ENCODE data around the gene TLCD1.
"Not testable (repeated sequence)": the region's sequence is repeated elsewhere in the genome, so short reads cannot be mapped to it uniquely, and the experiment has no call there.

TLCD1 gene

GRCh38 chr17:28738680-28739384, 12.8 kb upstream of the TLCD1 start:
- Mint-ChIP-seq H3K9me3 (peaks cover 0 to 6% of the 10 kb centered on the region in 2 donors), H3K27ac (peak overlapping the region; percentile 27 to 94), H3K4me1 (peaks cover 88% of the 10 kb centered on the region), H3K4me3 (peak overlapping the region; percentile 82 to 83), H3K27me3 (no peaks in the 10 kb centered on the region)
- ATAC-seq (peak; percentile 77), DNase-seq (peak in 1 of 2 donors; percentile 68)

- Mint-ChIP-seq H3K9me3 (peaks cover 0 to 6% of the 10 kb centered on the region in 2 donors), H3K4me1 (peaks cover 94% of the 10 kb centered on the region), H3K27me3 (no peaks in the 10 kb centered on the region), H3K27ac (peak overlapping the region; percentile 27 to 94), H3K4me3 (peak overlapping the region; percentile 82 to 83)
- DNase-seq, result no peak
- peak; percentile 40 for ATAC-seq
These were observed 12.0 kb upstream of the TLCD1 start for GRCh38 chr17:28737770-28738679.

- Mint-ChIP-seq H3K4me1 (peaks cover 92% of the 10 kb centered on the region), H3K27me3 (no peaks in the 10 kb centered on the region), H3K4me3 (peak overlapping the region in 1 of 2 donors; percentile 82), H3K27ac (no peak overlapping the region), H3K9me3 (peaks cover 0 to 6% of the 10 kb centered on the region in 2 donors)
- DNase-seq (no peak), ATAC-seq (no peak)
These were observed 11.3 kb upstream of the TLCD1 start for GRCh38 chr17:28737316-28737715.

- H3K9me3 Mint-ChIP-seq, H3K27ac Mint-ChIP-seq, ATAC-seq, H3K4me3 Mint-ChIP-seq, H3K27me3 Mint-ChIP-seq, DNase-seq: not testable (repeated sequence)
- H3K4me1 Mint-ChIP-seq, result peaks cover 84% of the 10 kb centered on the region
These were observed 10.1 kb upstream of the TLCD1 start for GRCh38 chr17:28735913-28736769.

GRCh38 chr17:28735242-28735722, 9.2 kb upstream of the TLCD1 start:
- DNase-seq (no peak), ATAC-seq (no peak)
- Mint-ChIP-seq H3K27me3 (no peaks in the 10 kb centered on the region), H3K27ac (no peak overlapping the region), H3K4me1 (peaks cover 76% of the 10 kb centered on the region), H3K9me3 (peaks cover 0 to 6% of the 10 kb centered on the region in 2 donors), H3K4me3 (peak overlapping the region in 1 of 2 donors; percentile 15)

- H3K4me3 Mint-ChIP-seq, result peak overlapping the region in 1 of 2 donors; percentile 15
- no peaks in the 10 kb centered on the region for H3K27me3 Mint-ChIP-seq
- H3K4me1 Mint-ChIP-seq, result peaks cover 73% of the 10 kb centered on the region
- peaks cover 0 to 6% of the 10 kb centered on the region in 2 donors for H3K9me3 Mint-ChIP-seq
- no peak overlapping the region for H3K27ac Mint-ChIP-seq
- no peak for ATAC-seq
- no peak for DNase-seq
These were observed 8.7 kb upstream of the TLCD1 start for GRCh38 chr17:28734712-28735241.

GRCh38 chr17:28733346-28733745, 7.3 kb upstream of the TLCD1 start:
- Mint-ChIP-seq H3K27ac (no peak overlapping the region), H3K4me1 (peaks cover 71% of the 10 kb centered on the region), H3K27me3 (no peaks in the 10 kb centered on the region), H3K4me3 (no peak overlapping the region), H3K9me3 (peaks cover 0 to 6% of the 10 kb centered on the region in 2 donors)
- DNase-seq (no peak), ATAC-seq (no peak)

- no peak overlapping the region for H3K27ac Mint-ChIP-seq
- H3K4me1 Mint-ChIP-seq, result peaks cover 66% of the 10 kb centered on the region
- no peaks in the 10 kb centered on the region for H3K9me3 Mint-ChIP-seq
- peak overlapping the region in 1 of 2 donors; percentile 49 for H3K4me3 Mint-ChIP-seq
- H3K27me3 Mint-ChIP-seq, result no peaks in the 10 kb centered on the region
- DNase-seq, result no peak
- no peak for ATAC-seq
These were observed 3.9 kb upstream of the TLCD1 start for GRCh38 chr17:28729950-28730330.

GRCh38 chr17:28728364-28729200, 2.5 kb upstream of the TLCD1 start, which contains the start of gene NEK8:
NEK8 (plus strand) TSS chr17:28728788; CDS start chr17:28728814, 26 bp downstream.
- no peaks in the 10 kb centered on the region for H3K9me3 Mint-ChIP-seq
- peak; percentile 55 for ATAC-seq
- peak; percentile 97 to 99 for DNase-seq
- peak within 1 kb of the TSS; percentile 99 to 100 for H3K27ac Mint-ChIP-seq
- H3K27me3 Mint-ChIP-seq, result no peaks in the 10 kb centered on the region
- peaks cover 66% of the 10 kb centered on the region for H3K4me1 Mint-ChIP-seq
- H3K4me3 Mint-ChIP-seq, result peak within 1 kb of the TSS; percentile 98 to 100

GRCh38 chr17:28726627-28727491, 826 bp upstream of the TLCD1 start:
- Mint-ChIP-seq H3K27me3 (no peaks in the 10 kb centered on the region), H3K9me3 (no peaks in the 10 kb centered on the region), H3K27ac (peak overlapping the region; percentile 99 to 100), H3K4me1 (peaks cover 68% of the 10 kb centered on the region), H3K4me3 (peak overlapping the region; percentile 98 to 100)
- peak; percentile 96 to 97 for DNase-seq
- ATAC-seq, result peak; percentile 50

GRCh38 chr17:28725660-28726225, 290 bp downstream of the TLCD1 start:
- H3K27me3 Mint-ChIP-seq, result no peaks in the 10 kb centered on the region
- peaks cover 75% of the 10 kb centered on the region for H3K4me1 Mint-ChIP-seq
- peak overlapping the region; percentile 85 to 98 for H3K27ac Mint-ChIP-seq
- peak; percentile 1 for ATAC-seq
- no peak for DNase-seq
- H3K9me3 Mint-ChIP-seq, result no peaks in the 10 kb centered on the region
- H3K4me3 Mint-ChIP-seq, result peak overlapping the region; percentile 98 to 100

- ATAC-seq (no peak), DNase-seq (peak in 1 of 2 donors; percentile 42)
- no peaks in the 10 kb centered on the region for H3K27me3 Mint-ChIP-seq
- no peaks in the 10 kb centered on the region for H3K9me3 Mint-ChIP-seq
- H3K4me3 Mint-ChIP-seq, result peak overlapping the region; percentile 98 to 100
- peaks cover 80% of the 10 kb centered on the region for H3K4me1 Mint-ChIP-seq
- peak overlapping the region; percentile 85 to 98 for H3K27ac Mint-ChIP-seq
These were observed 820 bp downstream of the TLCD1 start for GRCh38 chr17:28725166-28725659.
